Ramos (cell line): ENCODE data around the gene CROCC2.

Experiments used
- in situ Hi-C: fragments of 300-500 bp; cut with MboI; formaldehyde crosslinking; loops from one replicate; pipeline ENCODE4 v1.14.3; 2022; ENCODE audit warnings: low sequenced_read_pairs; ENCODE audit not compliant: unreplicated experiment

Gene CROCC2

GRCh38 chr2:240953426-240954410 is 47.6 kb downstream of the CROCC2 start:
- in situ Hi-C loops: no loop called here

GRCh38 chr2:240954436-240955305 is 48.5 kb downstream of the CROCC2 start:
- in situ Hi-C loops: no loop called here

- in situ Hi-C loops: no loop called here
Observed at GRCh38 chr2:240955306-240956170, 49.4 kb downstream of the CROCC2 start.

GRCh38 chr2:240956171-240956934 is 50.2 kb downstream of the CROCC2 start:
- in situ Hi-C loops: no loop called here

GRCh38 chr2:240956935-240957655 is 51.0 kb downstream of the CROCC2 start:
- in situ Hi-C loops: no loop called here

GRCh38 chr2:240957656-240958365 is 51.7 kb downstream of the CROCC2 start:
- in situ Hi-C loops: no loop called here

- in situ Hi-C loops: no loop called here
Observed at GRCh38 chr2:240958366-240959213, 52.5 kb downstream of the CROCC2 start.

- in situ Hi-C loops: no loop called here
Observed at GRCh38 chr2:240959214-240959940, 53.2 kb downstream of the CROCC2 start.

GRCh38 chr2:240959941-240960308 is 53.8 kb downstream of the CROCC2 start:
- in situ Hi-C loops: no loop called here

GRCh38 chr2:240960309-240960970 is 54.3 kb downstream of the CROCC2 start:
- in situ Hi-C loops: no loop called here

- in situ Hi-C loops: no loop called here
Observed at GRCh38 chr2:240960971-240961876, 55.1 kb downstream of the CROCC2 start.

- in situ Hi-C loops: no loop called here
Observed at GRCh38 chr2:240961910-240962299, 55.8 kb downstream of the CROCC2 start.

GRCh38 chr2:240962300-240963064 is 56.3 kb downstream of the CROCC2 start:
- in situ Hi-C loops: no loop called here

- in situ Hi-C loops: no loop called here
Observed at GRCh38 chr2:240963065-240963867, 57.1 kb downstream of the CROCC2 start.
